Bronchial epithelial cell (primary cell): Measurements from ENCODE around the gene SIRPG. TPM values are rescaled to one million over a fixed set of nuclear protein-coding genes. Genes with fewer than 3 reads are reported as not detected.
A peak's percentile ranks its signal among the peaks of the same experiment; 100 is the strongest.
"Not testable (repeated sequence)": the region's sequence is repeated elsewhere in the genome, so short reads cannot be mapped to it uniquely, and the experiment has no call there.

Source experiments
- DNase-seq: peaks from one replicate; pipeline ENCODE4 v3.0.0-alpha.2; 2010; ENCODE audit warnings: low read depth
- FAIRE-seq: peaks from 2 replicates; lab custom pipeline; 2011; peaks lifted over from hg19 to GRCh38; lab: Jason Lieb, UNC
- H3K27me3 ChIP-seq: 2 replicates; pipeline ENCODE4 v1.5.1; 2011; ENCODE audit warnings: low read length; ENCODE audit not compliant: control insufficient read depth, insufficient read depth
- H3K36me3 ChIP-seq: 2 replicates; pipeline ENCODE4 v1.5.1; 2011; ENCODE audit warnings: low read length; ENCODE audit not compliant: control insufficient read depth, insufficient read depth
- H3K4me3 ChIP-seq: 2 replicates; pipeline ENCODE4 v1.5.1; 2011; ENCODE audit warnings: mild to moderate bottlenecking, low read depth, low read length, control low read depth
- CTCF ChIP-seq: IDR thresholded peaks from 2 replicates; pipeline ENCODE4 v1.5.1; 2011; ENCODE audit warnings: mild to moderate bottlenecking, moderate library complexity, low read length, control low read depth, inconsistent platforms; ENCODE audit not compliant: insufficient read depth, severe bottlenecking
- total RNA-seq: library from RNA; depleted of rRNA; stranded (reverse); fragments of >200 nt; gene quantifications from 2 replicates; pipeline ENCODE4 v1.2.1, GENCODE V29; 2014

Gene SIRPG
- total RNA-seq, 1 donor from 2014 or later = not detected

DNA sequence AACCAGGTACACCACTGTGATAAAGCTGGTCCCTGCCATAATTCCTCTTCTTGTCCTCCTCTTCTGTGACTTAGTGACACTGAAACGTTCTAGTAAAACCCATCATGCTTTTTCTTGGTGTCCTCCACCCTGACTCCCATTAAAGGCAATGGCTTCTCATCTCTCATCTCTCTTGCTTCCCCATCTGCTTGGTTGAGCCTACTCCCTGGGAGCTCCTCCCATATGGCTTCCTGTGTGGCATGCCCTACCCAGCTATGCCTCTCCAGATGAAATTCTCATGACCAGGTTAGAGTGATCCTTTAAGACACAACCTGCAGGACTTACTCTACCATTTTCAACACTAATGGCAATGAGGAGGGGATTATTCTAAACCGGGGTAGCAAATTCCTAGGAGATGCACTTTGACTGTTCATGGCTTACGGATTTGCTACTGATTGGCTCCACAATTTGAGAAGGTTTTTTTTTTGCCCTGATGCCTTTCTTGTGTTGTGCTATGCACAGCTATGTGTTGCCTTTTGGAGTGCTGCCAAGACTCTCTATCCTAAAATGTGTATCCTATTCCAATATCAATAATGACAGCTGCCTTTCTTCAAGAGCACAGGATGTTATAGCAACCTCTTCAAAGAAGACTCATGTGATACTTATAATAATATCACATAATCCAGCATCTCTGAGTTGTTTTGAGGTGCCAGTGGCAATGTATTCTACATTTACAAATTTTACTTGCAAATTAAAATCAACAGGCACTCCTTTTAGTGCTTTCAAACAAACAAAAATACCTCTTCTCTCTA is 6.1 kb downstream of the SIRPG start:
- DNase-seq = no peak
- FAIRE-seq = no peak
- no peak for TF ChIP-seq CTCF
- no peaks in the 10 kb centered on the region for H3K27me3 ChIP-seq
- no peak overlapping the region for H3K4me3 ChIP-seq
- H3K36me3 ChIP-seq = no peaks in the 10 kb centered on the region

GRCh38 chr20:1648101-1648500 is 9.5 kb downstream of the SIRPG start:
- FAIRE-seq (no peak), DNase-seq (no peak)
- H3K27me3 ChIP-seq = no peaks in the 10 kb centered on the region
- no peak overlapping the region for H3K4me3 ChIP-seq
- no peak for TF ChIP-seq CTCF
- no peaks in the 10 kb centered on the region for H3K36me3 ChIP-seq

DNA sequence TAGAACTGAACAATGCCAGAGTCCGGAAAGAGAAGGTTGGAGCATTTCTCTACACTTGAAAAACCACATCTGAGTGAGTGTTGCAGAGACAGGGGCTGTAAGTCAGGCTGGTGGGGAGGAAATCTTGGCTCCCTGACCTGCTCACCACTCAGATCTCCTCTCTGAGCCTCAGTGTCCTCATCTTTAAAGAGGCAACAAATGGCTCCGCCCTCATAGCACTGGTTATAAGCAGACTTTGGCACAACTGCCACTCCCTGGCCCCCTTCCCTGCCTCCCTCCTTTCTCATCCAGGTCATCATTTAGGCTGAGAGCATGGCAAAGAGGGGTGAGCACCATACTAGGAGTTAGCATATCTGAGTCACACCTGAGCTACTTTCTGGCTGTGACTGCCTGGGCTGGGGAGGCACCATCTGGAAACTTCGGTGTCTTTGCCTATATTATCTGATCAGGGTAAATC is 10.6 kb downstream of the SIRPG start:
- DNase-seq = no peak
- no peak overlapping the region for H3K4me3 ChIP-seq
- no peak for TF ChIP-seq CTCF
- H3K36me3 ChIP-seq = no peaks in the 10 kb centered on the region
- FAIRE-seq = peak; percentile 28
- H3K27me3 ChIP-seq = no peaks in the 10 kb centered on the region

- Histone ChIP-seq H3K4me3 (no peak overlapping the region), H3K27me3 (no peaks in the 10 kb centered on the region), H3K36me3 (no peaks in the 10 kb centered on the region)
- no peak for FAIRE-seq
- TF ChIP-seq CTCF = no peak
- DNase-seq = no peak
Measured at GRCh38 chr20:1644101-1644962, 13.2 kb downstream of the SIRPG start.

DNA sequence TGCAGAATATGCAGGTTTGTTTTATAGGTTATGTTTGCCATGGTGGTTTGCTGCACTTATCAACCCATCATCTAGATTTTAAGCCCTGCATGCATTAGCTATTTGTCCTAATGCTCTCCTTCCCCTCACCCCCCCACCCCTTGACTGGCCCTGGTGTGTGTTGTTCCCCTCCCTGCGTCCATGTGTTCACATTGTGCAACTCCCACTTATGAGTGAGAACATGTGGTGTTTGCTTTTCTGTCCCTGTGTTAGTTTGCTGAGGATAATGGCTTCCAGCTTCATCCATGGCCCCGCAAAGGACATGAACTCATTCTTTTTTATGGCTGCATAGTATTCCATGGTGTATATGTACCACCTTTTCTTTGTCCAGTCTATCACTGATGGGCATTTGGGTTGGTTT is 18.9 kb downstream of the SIRPG start:
- H3K4me3 ChIP-seq, DNase-seq, FAIRE-seq, H3K27me3 ChIP-seq, H3K36me3 ChIP-seq: not testable (repeated sequence)

- DNase-seq (no peak), FAIRE-seq (no peak)
- Histone ChIP-seq H3K36me3 (no peaks in the 10 kb centered on the region), H3K4me3 (no peak overlapping the region), H3K27me3 (no peaks in the 10 kb centered on the region)
- TF ChIP-seq CTCF = no peak
Measured at GRCh38 chr20:1637755-1638154, 19.8 kb downstream of the SIRPG start.
